HCT116 (cell line): ENCODE measurements around the gene CENPV. TPM values are rescaled to one million over a fixed set of nuclear protein-coding genes. Genes with fewer than 3 reads are reported as not detected.

Source experiments
- ATAC-seq: fragments of 200-7000 bp; cut with Tn5 transposase; 2 replicates; pipeline ENCODE4 v1.9.1; 2020; ENCODE audit warnings: mild to moderate bottlenecking, moderate library complexity
- BruUV-seq: library from RNA; stranded (reverse); fragments of 400-500 nt; replicated peaks from 2 replicates; lab custom pipeline; 2021; lab: Mats Ljungman, UMichigan
- CTCF ChIA-PET: fragments of 300-600 bp; sonication (Branson Sonifier 250); formaldehyde crosslinking; loops from one replicate; lab custom pipeline; 2021; ENCODE audit warnings: antibody characterized with exemption; lab: Charles Lee
- POLR2A ChIA-PET: fragments of 300-600, 350-600 bp; sonication (Branson Sonifier 250); formaldehyde crosslinking; loops from one replicate; lab custom pipeline; 2021; ENCODE audit warnings: antibody characterized with exemption; lab: Charles Lee
- RAD21 ChIA-PET, 2 experiments: fragments of 300-600 bp; sonication (Branson Sonifier 250); formaldehyde crosslinking; loops; one replicate each; lab custom pipeline; 2023; ENCODE audit warnings: low total read pairs in 2 of 2; ENCODE audit not compliant: uncharacterized antibody in 2 of 2, unreplicated experiment in 2 of 2, low non-redundant PET in 1 of 2; lab: Charles Lee
- DNase-seq: peaks from one replicate; pipeline ENCODE4 v3.0.0-alpha.2; 2010; ENCODE audit warnings: low read depth, low spot score
- H2AFZ ChIP-seq: fragments of 200-600 bp; shearing (Covaris generic), sonication (generic); 2 replicates; pipeline ENCODE4 v1.6.1; 2017; ENCODE audit warnings: low read depth, mixed run types, mixed read lengths, antibody characterized with exemption, low read length; ENCODE audit not compliant: poor library complexity, severe bottlenecking
- H3K27ac ChIP-seq: 2 replicates; pipeline ENCODE4 v1.5.1; 2012; ENCODE audit warnings: low read depth, low read length
- H3K27me3 ChIP-seq: fragments of 200-600 bp; sonication (generic); 2 replicates; pipeline ENCODE4 v1.6.1; 2016; ENCODE audit warnings: mixed run types, low read length, mixed read lengths; ENCODE audit not compliant: insufficient read depth
- H3K36me3 ChIP-seq, 2 experiments: fragments of 200-500 bp in 1 of 2; fragments of 200-600 bp in 1 of 2; sonication (Bioruptor generic) in 1 of 2; sonication (generic) in 1 of 2; 2 replicates each; pipeline versions ENCODE4 v1.5.1 to v1.6.1; 2014 to 2016; ENCODE audit warnings: low read length in 2 of 2, inconsistent platforms in 1 of 2, mixed read lengths in 1 of 2, mixed run types in 1 of 2; ENCODE audit not compliant: insufficient read depth in 2 of 2, control insufficient read depth in 1 of 2
- H3K4me1 ChIP-seq, 2 experiments: fragments of 200-600 bp in 1 of 2; sonication (generic) in 1 of 2; 2 replicates each; pipeline versions ENCODE4 v1.5.1 to v1.6.1; 2012 to 2017; ENCODE audit warnings: low read length in 2 of 2, inconsistent platforms in 1 of 2, mild to moderate bottlenecking in 1 of 2, mixed read lengths in 1 of 2, mixed run types in 1 of 2, moderate library complexity in 1 of 2; ENCODE audit not compliant: insufficient read depth in 2 of 2, control insufficient read depth in 1 of 2
- H3K4me2 ChIP-seq: fragments of 200-600 bp; sonication (generic); 2 replicates; pipeline ENCODE4 v1.6.1; 2017; ENCODE audit warnings: mixed run types, low read length, mixed read lengths
- H3K4me3 ChIP-seq, 2 experiments: fragments of 200-600 bp in 1 of 2; sonication (generic) in 1 of 2; replicated peaks in 1 of 2; 2 replicates each; pipeline ENCODE4 v1.5.1; 2011 to 2016; ENCODE audit warnings: low read length in 2 of 2, control low read depth in 1 of 2, low read depth in 1 of 2, mild to moderate bottlenecking in 1 of 2, mixed read lengths in 1 of 2, mixed run types in 1 of 2
- H3K79me2 ChIP-seq: fragments of 200-600 bp; sonication (generic); 2 replicates; pipeline ENCODE4 v1.6.1; 2017; ENCODE audit warnings: mild to moderate bottlenecking, mixed run types, low read length, moderate library complexity, mixed read lengths; ENCODE audit not compliant: insufficient read depth
- H3K9ac ChIP-seq: fragments of 200-600 bp; sonication (generic); 2 replicates; pipeline ENCODE4 v1.6.1; 2016; ENCODE audit warnings: low read length, mixed read lengths
- H3K9me2 ChIP-seq: fragments of 200-600 bp; sonication (generic), shearing (Covaris generic); 2 replicates; pipeline ENCODE4 v1.6.1; 2017; ENCODE audit warnings: mixed run types, mild to moderate bottlenecking, moderate library complexity; ENCODE audit not compliant: insufficient read depth
- H3K9me3 ChIP-seq, 2 experiments: fragments of 200-500 bp in 1 of 2; fragments of 200-600 bp in 1 of 2; sonication (Bioruptor generic) in 1 of 2; sonication (generic) in 1 of 2; 2 replicates each; pipeline ENCODE4 v1.6.1; 2014 to 2017; ENCODE audit warnings: low read length in 2 of 2, mixed read lengths in 2 of 2, inconsistent platforms in 1 of 2, low read depth in 1 of 2, mild to moderate bottlenecking in 1 of 2, mixed run types in 1 of 2, moderate library complexity in 1 of 2; ENCODE audit not compliant: control insufficient read depth in 1 of 2, insufficient read depth in 1 of 2
- H4K20me1 ChIP-seq: fragments of 200-600 bp; sonication (generic), shearing (Covaris generic); 2 replicates; pipeline ENCODE4 v1.6.1; 2017; ENCODE audit warnings: mixed run types, mild to moderate bottlenecking, moderate library complexity; ENCODE audit not compliant: insufficient read depth
- ATF3 ChIP-seq: IDR thresholded peaks from 2 replicates; pipeline ENCODE4 v1.6.1; 2012
- CBX3 ChIP-seq: IDR thresholded peaks from 2 replicates; pipeline ENCODE4 v1.6.1; 2012; ENCODE audit warnings: low read depth
- CEBPB ChIP-seq: IDR thresholded peaks from 2 replicates; pipeline ENCODE4 v1.6.1; 2012; ENCODE audit warnings: low read depth
- CTCF ChIP-seq, 3 experiments: fragments of 200-600 bp in 1 of 3; sonication (generic) in 1 of 3; IDR thresholded peaks in 2 of 3; conservative IDR thresholded peaks in 1 of 3; 2 replicates each; pipeline ENCODE4 v1.5.1; 2012 to 2017; ENCODE audit warnings: low read depth in 2 of 3, low read length in 2 of 3, antibody characterized with exemption in 1 of 3, borderline replicate concordance in 1 of 3, control low read depth in 1 of 3, mild to moderate bottlenecking in 1 of 3, mixed read lengths in 1 of 3, mixed run types in 1 of 3, moderate library complexity in 1 of 3; ENCODE audit not compliant: insufficient read depth in 1 of 3
- EZH2 ChIP-seq: fragments of 200-600 bp; sonication (generic); IDR thresholded peaks from 2 replicates; pipeline ENCODE4 v1.6.1; 2017; ENCODE audit warnings: antibody characterized with exemption, mixed run types
- FOSL1 ChIP-seq: IDR thresholded peaks from 2 replicates; pipeline ENCODE4 v1.6.1; 2012; ENCODE audit warnings: low read depth
- POLR2A ChIP-seq: IDR thresholded peaks from 2 replicates; pipeline ENCODE4 v1.7.0; 2011; ENCODE audit warnings: borderline replicate concordance; ENCODE audit not compliant: insufficient read depth, insufficient read length; ENCODE audit errors: extremely low read depth
- REST ChIP-seq: IDR thresholded peaks from 2 replicates; pipeline ENCODE4 v1.6.1; 2012; ENCODE audit warnings: low read depth
- SP1 ChIP-seq: IDR thresholded peaks from 2 replicates; pipeline ENCODE4 v1.6.1; 2012; ENCODE audit warnings: low read depth
- SRF ChIP-seq: IDR thresholded peaks from 2 replicates; pipeline ENCODE4 v1.6.1; 2012; ENCODE audit warnings: low read depth
- ZFX ChIP-seq: fragments of 450-650 bp; IDR thresholded peaks from 2 replicates; pipeline ENCODE4 v1.6.1; 2017
- intact Hi-C: fragments of 100-400 bp; cut with micrococcal nuclease; formaldehyde crosslinking; loops from 2 replicates; pipeline ENCODE4 v1.10.0; 2022
- total RNA-seq: library from RNA; stranded (reverse); gene quantifications from one replicate; pipeline ENCODE4 v1.2.1, GENCODE V29; 2021; ENCODE audit not compliant: unreplicated experiment

The CENPV gene
- total RNA-seq, 1 experiment from 2014 or later: 84.7 TPM

- no peak overlapping the region for H3K9ac ChIP-seq
- H4K20me1 ChIP-seq: no peaks in the 10 kb centered on the region
- BruUV-seq: no TSS peak
- H3K27ac ChIP-seq: no peak overlapping the region
- H3K4me3 ChIP-seq: no peak overlapping the region
- H2AFZ ChIP-seq: no peak overlapping the region
- H3K36me3 ChIP-seq: no peaks in the 10 kb centered on the region
- H3K79me2 ChIP-seq: no peaks in the 10 kb centered on the region
- RAD21 ChIA-PET: no interaction called here
- H3K9me2 ChIP-seq: no peaks in the 10 kb centered on the region
- CTCF ChIA-PET: no interaction called here
- no peak for TF ChIP-seq ATF3
- TF ChIP-seq SP1: no peak
- no peak for TF ChIP-seq FOSL1
- no peak for TF ChIP-seq REST
- TF ChIP-seq ZFX: no peak
- TF ChIP-seq CEBPB: no peak
- TF ChIP-seq POLR2A: no peak
- no peak for TF ChIP-seq CBX3
- TF ChIP-seq CTCF (IDR thresholded peaks at IDR 0.05 in 2 of 3, conservative IDR thresholded peaks at IDR 0.05 in 1 of 3; ENCODE audit: borderline replicate concordance in 1 of 3, insufficient read depth in 1 of 3, low read depth in 2 of 3, low read length in 2 of 3): no peak
- no peak for TF ChIP-seq SRF
- TF ChIP-seq EZH2: no peak
- H3K27me3 ChIP-seq: no peaks in the 10 kb centered on the region
- peaks cover 38 to 45% of the 10 kb centered on the region in 2 experiments for H3K4me1 ChIP-seq
- intact Hi-C loops: loop anchor here (5.0 kb wide), 1 partner anchor 142 kb away; no protein-coding TSS in a partner anchor
- POLR2A ChIA-PET: no interaction called here
- ATAC-seq: no peak
- no peak overlapping the region for H3K4me2 ChIP-seq
- H3K9me3 ChIP-seq: no peaks in the 10 kb centered on the region
- DNase-seq: no peak
Measured at GRCh38 chr17:16300554-16300953, 52.7 kb downstream of the CENPV start.
